Fibroblast of skin of right biceps (primary cell): Measurements from ENCODE around the gene SLC7A1.

Experiments used
- DNase-seq: peaks from one replicate; pipeline ENCODE4 v3.0.0-alpha.2; 2013

The SLC7A1 gene

DNA sequence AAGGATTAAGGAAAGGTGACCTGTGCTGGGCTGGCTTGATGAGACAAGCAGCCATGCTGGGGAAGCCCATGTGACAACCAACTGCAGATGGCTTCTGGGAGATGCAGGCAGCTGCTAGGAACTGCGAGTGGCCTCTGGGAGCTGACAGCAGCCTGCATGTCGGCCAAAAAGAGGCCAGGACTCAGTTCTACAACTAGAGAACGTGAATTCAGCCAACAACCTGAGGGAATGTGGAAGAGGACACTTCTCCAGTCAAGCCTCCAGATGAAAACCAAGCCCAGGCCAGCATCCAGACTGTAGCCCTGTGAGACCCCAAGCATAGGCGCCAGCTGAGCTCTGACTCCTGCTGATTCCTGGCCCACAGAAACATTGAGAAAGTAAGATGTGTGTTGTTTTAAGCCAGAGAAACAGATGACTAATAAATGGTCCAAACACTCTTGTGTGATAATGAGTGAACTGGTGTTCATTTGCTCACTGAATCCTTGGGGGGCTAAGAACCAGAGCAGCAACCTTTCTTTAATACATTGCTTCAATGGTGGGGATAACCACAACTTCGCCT, 45.0 kb downstream of the SLC7A1 start:
- no peak for DNase-seq

GRCh38 chr13:29548722-29549121, 46.8 kb downstream of the SLC7A1 start:
- peak; percentile 48 for DNase-seq

DNA sequence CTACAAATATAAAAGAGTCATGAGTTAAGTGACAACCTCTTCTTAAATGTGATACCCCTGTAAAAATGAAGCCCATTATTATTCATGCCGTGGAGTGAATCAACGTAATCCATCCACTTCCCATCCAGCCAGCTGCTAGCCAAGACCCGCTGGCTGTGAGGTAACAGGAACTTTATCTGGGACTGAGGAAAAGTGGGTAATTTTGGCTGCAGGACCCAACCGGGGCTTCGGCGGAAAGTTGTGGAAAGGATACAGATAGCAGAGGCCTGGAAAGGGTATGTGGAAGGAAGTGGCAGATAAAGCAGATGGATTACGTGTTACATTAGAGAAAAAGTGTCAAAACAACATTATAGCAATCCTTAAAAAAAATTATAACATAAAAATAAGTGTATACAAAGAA, 48.3 kb downstream of the SLC7A1 start:
- no peak for DNase-seq

DNA sequence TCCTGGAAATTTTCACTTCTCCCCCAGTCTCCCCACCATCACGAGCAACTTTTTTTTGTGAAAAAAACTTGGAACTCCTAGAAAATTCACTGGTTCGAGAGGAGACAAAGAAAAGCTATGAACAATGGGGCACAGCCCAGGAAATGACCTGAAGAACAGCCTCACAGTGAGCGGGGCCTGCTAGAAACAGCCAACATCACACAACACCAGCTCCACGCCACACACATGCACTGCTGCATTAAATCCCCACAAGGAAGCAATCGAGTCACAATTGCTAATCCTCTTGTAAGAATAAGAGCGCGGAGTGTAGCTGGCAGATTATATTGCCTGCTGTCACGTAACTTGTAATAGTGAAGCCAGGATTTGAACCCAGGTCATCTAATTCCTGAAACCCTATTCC, 48.8 kb downstream of the SLC7A1 start:
- DNase-seq: no peak

GRCh38 chr13:29545988-29546387, 49.5 kb downstream of the SLC7A1 start:
- DNase-seq: no peak

- DNase-seq: peak; percentile 74
These were observed 52.0 kb downstream of the SLC7A1 start for GRCh38 chr13:29543230-29544215.

DNA sequence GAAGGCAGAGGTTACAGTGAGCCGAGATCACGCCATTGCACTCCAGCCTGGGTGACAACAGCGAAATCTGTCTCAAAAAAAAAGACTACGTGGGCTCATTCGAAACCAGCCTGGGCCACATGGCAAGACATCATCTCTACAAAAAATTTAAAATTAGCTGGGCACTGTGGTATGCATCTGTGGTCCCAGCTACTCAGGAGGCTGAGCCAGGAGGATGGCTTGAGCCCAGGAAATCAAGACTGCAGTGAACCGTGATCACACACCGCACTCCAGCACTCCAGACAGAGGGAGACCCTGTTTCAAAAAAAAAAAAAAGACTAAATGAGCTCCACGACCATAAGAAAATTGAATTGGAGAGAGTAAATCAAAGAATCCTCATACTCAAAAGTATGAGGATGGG, 53.1 kb downstream of the SLC7A1 start:
- DNase-seq: no peak

DNA sequence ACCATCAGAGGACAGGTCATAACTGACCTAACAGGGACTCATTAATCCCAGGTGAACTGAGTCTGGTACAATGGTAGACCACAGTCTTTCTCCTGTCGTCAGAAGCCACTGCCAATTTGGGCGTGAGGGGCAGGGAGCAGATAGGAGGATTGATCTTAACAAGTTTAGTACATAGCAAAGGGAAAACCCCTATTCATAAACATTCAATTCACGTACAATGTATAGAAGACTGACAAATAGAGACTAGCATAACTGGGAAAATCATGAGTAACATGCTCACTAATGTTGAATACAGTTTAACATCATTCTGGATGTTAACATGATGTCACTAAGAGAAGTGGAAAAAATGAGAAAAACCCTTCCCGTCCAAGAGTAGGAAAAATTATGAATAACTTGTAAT, 54.1 kb downstream of the SLC7A1 start:
- DNase-seq: no peak

DNA sequence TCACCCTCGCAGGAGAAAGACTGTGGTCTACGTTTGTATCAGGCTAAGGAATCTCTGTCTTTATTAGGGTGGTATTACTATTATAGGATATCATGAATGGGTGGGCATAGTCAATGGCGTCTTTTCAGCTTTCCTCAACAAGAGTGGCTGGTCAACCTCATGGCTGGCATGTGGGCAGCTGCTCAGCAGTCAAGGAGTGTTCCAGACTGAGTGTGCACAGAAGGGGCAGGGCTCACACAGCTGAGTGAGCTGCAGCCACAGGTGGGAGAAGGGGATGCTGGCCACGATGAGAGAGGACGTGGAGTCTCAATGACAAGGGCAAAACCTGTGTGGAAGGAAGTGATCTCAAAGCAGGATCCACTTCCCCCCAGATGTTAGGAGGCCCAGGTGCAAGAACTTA, 54.7 kb downstream of the SLC7A1 start:
- DNase-seq: no peak

- DNase-seq: no peak
These were observed 55.2 kb downstream of the SLC7A1 start for GRCh38 chr13:29540334-29540733.

- DNase-seq: no peak
These were observed 55.6 kb downstream of the SLC7A1 start for GRCh38 chr13:29539856-29540255.

DNA sequence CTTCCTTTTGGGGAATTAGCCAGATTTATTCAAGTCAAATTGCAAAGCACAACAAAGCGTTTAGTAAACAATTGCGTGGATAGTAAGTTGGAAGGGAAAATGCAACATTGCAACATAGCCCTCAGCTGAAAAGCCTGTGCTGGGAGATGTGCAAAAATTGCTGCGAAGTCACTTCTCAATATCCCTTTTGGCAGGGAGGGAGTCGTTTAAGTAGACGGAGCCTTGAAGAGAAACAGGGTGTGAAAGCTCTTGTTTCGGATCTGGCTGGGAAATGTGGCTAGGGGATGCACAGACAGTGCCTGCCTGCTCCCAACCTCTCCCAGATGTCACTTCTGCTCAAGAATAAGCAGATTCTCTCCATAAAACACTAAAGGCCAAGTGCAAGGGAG, 56.8 kb downstream of the SLC7A1 start:
- no peak for DNase-seq

GRCh38 chr13:29537736-29538651, 57.5 kb downstream of the SLC7A1 start:
- DNase-seq: no peak

DNA sequence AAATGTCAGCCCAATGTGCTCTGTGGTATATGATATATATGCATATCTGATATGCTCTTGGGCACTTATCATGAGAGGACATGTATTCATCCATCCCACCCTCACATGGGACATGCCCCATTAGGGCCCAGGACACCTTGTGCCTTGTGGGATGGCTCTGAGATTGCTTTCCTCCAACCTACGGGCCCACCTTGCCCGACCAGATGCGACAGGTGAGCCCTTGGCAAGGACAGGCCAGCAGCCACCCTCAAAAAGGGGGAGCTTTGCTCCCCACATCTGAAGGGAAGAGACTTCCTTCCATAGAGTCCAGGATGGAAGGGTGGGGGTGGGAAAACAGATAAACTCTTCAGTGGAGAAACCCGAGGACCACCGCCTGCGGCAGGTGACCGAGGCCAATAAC, 58.6 kb downstream of the SLC7A1 start:
- DNase-seq: no peak

GRCh38 chr13:29535663-29536655, 59.5 kb downstream of the SLC7A1 start:
- peak; percentile 24 for DNase-seq

DNA sequence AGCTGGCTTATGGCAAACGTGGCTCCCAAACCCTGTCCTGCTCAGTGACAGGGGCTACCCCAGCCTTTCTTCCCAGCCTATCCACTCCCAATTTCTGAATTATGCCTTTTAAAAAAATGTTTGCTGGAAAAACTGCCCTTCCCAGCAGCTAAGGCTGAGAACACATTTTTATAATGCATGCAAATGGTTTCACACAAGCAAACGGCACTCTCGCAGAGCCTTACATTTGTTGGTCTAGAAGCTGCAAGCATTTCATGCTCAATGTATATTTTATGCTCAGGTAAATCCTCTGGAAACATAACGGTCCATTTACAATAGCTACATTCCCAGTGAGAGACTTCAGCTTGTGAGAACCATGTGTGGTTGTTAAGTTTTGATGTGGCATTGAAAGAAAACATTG, 61.4 kb downstream of the SLC7A1 start:
- no peak for DNase-seq

GRCh38 chr13:29532821-29533220, 62.7 kb downstream of the SLC7A1 start:
- no peak for DNase-seq

GRCh38 chr13:29532116-29532515, 63.4 kb downstream of the SLC7A1 start:
- peak; percentile 38 for DNase-seq

DNA sequence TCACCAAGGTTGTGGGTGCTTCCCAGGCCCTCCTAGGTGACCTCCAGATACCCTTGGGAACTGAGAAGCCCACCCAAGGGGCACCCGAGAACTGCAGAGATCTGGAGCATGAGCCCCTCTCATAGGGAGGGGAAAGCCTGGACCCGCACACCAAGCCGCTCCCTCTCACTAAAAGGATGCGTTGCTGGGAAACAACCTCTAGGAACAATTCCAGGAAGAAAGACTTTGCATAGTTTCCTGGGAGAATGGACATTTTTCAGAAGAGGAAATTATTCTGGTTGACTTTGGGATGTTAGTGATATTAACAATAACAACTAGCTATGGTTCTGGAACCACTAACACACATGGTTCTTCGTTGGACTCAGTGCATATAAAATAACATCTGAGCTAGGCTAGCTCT, 64.6 kb downstream of the SLC7A1 start:
- DNase-seq: no peak

DNA sequence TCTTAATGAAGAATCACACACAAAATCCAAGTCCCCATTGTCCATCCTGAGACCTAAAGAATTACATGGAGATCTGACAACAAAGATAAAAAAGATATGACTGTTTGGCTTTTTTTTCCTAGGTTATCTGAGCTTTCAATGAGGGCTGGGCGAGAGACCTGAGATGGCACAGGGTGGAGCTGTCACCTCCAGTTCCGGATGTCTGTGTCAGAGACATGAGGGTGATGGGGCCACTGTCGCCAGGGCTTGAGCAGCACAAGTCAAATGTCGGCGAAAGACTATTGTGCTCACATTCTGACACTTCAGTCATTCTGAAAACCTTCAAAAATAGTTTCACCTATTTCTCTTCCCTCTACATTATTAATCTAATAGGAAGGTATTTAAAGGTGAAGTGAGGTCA, 65.7 kb downstream of the SLC7A1 start:
- no peak for DNase-seq

DNA sequence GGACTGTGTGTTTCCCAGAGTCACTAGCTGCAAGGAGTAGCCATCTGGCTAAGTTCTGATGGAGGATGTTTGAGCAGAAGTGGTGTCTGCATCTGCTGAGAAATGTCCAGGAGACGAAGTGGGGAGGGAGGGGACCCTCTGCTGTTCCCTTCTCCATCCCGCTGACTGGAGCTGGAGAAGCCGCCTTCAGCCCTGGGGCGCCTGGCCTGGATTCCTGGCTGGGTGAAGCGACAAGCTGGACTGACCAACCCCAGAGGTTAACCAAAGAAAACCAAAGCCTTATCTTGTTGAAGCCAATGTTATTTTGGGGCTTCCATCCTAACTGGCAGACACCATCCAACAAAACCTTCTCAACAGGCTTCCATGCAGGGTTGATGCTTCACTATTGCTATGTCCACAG, 67.6 kb downstream of the SLC7A1 start:
- DNase-seq: no peak

GRCh38 chr13:29527511-29527910, 68.0 kb downstream of the SLC7A1 start:
- no peak for DNase-seq
